ENCODE data around the gene SNED1. TPM values are rescaled to one million over a fixed set of nuclear protein-coding genes. Genes with fewer than 3 reads are reported as not detected.

The SNED1 gene
- total RNA-seq, 1 experiment from 2014 or later, result 2.8 TPM

GRCh38 chr2:240960309-240960970 is 38.0 kb upstream of the SNED1 start:
- no peak overlapping the region for H3K27ac ChIP-seq
- ChIA-PET CTCF (no interaction called here), POLR2A (ENCODE audit: unreplicated experiment) (no interaction called here)
- H3K9me3 ChIP-seq (ENCODE audit: insufficient read depth, low read depth), result no peaks in the 10 kb centered on the region
- H3K4me2 ChIP-seq, result no peak overlapping the region
- H3K27me3 ChIP-seq (ENCODE audit: insufficient read depth, low read depth), result peaks cover 58% of the 10 kb centered on the region
- no peaks in the 10 kb centered on the region for H4K20me1 ChIP-seq (ENCODE audit: insufficient read depth)
- TF ChIP-seq EZH2 (IDR thresholded peaks at IDR 0.05; ENCODE audit: low read depth) (no peak), CTCF (conservative IDR thresholded peaks at IDR 0.05) (no peak)
- no peaks in the 10 kb centered on the region for H3K79me2 ChIP-seq (ENCODE audit: low read depth)
- BruUV-seq (replicated peaks), result no TSS peak
- no peaks in the 10 kb centered on the region for H3K36me3 ChIP-seq (ENCODE audit: low read depth)
- DNase-seq, result no peak
- H3F3A ChIP-seq (ENCODE audit: insufficient read depth, low read depth), result no peaks in the 10 kb centered on the region
- intact Hi-C loops (cut with micrococcal nuclease; ENCODE audit: unreplicated experiment), result no loop called here
- H3K4me1 ChIP-seq (replicated peaks; ENCODE audit: insufficient read depth), result no peaks in the 10 kb centered on the region
- H3K9me2 ChIP-seq (ENCODE audit: insufficient read depth), result no peaks in the 10 kb centered on the region
- no peak overlapping the region for H2AFZ ChIP-seq
- no peak overlapping the region for H3K4me3 ChIP-seq

- H4K20me1 ChIP-seq (ENCODE audit: insufficient read depth), result no peaks in the 10 kb centered on the region
- DNase-seq, result no peak
- no peaks in the 10 kb centered on the region for H3K4me1 ChIP-seq (replicated peaks; ENCODE audit: insufficient read depth)
- no peak overlapping the region for H3K4me2 ChIP-seq
- intact Hi-C loops (cut with micrococcal nuclease; ENCODE audit: unreplicated experiment), result no loop called here
- no peak overlapping the region for H3K27ac ChIP-seq
- CTCF ChIA-PET, result interaction anchor here (0.6 kb wide), 1 partner anchor 829 kb away, joined by 6 read pairs; no protein-coding TSS in a partner anchor
- no peaks in the 10 kb centered on the region for H3K79me2 ChIP-seq (ENCODE audit: low read depth)
- POLR2A ChIA-PET (ENCODE audit: unreplicated experiment), result no interaction called here
- H2AFZ ChIP-seq, result no peak overlapping the region
- H3K9me2 ChIP-seq (ENCODE audit: insufficient read depth), result no peaks in the 10 kb centered on the region
- BruUV-seq (replicated peaks), result no TSS peak
- H3K4me3 ChIP-seq, result no peak overlapping the region
- TF ChIP-seq EZH2 (IDR thresholded peaks at IDR 0.05; ENCODE audit: low read depth) (no peak), CTCF (conservative IDR thresholded peaks at IDR 0.05) (no peak)
- H3K9me3 ChIP-seq (ENCODE audit: insufficient read depth, low read depth), result no peaks in the 10 kb centered on the region
- peaks cover 50% of the 10 kb centered on the region for H3K27me3 ChIP-seq (ENCODE audit: insufficient read depth, low read depth)
- H3F3A ChIP-seq (ENCODE audit: insufficient read depth, low read depth), result no peaks in the 10 kb centered on the region
- no peaks in the 10 kb centered on the region for H3K36me3 ChIP-seq (ENCODE audit: low read depth)
Observed at GRCh38 chr2:240960971-240961876, 37.2 kb upstream of the SNED1 start.

DNA sequence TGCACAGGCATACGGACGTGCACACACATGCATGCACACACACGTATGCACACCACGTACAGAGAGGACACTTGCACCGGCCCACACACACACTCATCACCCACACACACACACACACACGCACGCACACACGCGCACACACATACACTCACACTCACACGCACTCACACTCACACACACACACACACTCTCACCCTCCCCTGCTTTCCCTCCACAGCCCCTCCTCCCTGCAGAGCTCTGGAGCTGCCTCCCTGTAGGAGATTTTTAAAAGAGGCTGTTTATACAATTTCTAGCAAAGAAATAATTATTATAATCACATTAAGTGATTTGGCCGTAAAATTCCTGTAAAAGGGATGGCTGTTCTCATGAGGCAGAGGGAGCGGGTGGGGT is 36.5 kb upstream of the SNED1 start:
- Histone ChIP-seq H3K9me3 (ENCODE audit: insufficient read depth, low read depth) (no peaks in the 10 kb centered on the region), H3K27ac (no peak overlapping the region), H3F3A (ENCODE audit: insufficient read depth, low read depth) (no peaks in the 10 kb centered on the region), H3K4me1 (replicated peaks; ENCODE audit: insufficient read depth) (no peaks in the 10 kb centered on the region), H3K79me2 (ENCODE audit: low read depth) (no peaks in the 10 kb centered on the region), H3K4me2 (no peak overlapping the region), H3K4me3 (no peak overlapping the region), H4K20me1 (ENCODE audit: insufficient read depth) (no peaks in the 10 kb centered on the region), H3K27me3 (ENCODE audit: insufficient read depth, low read depth) (peaks cover 43% of the 10 kb centered on the region), H3K9me2 (ENCODE audit: insufficient read depth) (no peaks in the 10 kb centered on the region), H2AFZ (no peak overlapping the region), H3K36me3 (ENCODE audit: low read depth) (no peaks in the 10 kb centered on the region)
- intact Hi-C loops (cut with micrococcal nuclease; ENCODE audit: unreplicated experiment), result no loop called here
- DNase-seq, result no peak
- BruUV-seq (replicated peaks), result no TSS peak
- POLR2A ChIA-PET (ENCODE audit: unreplicated experiment), result no interaction called here
- CTCF ChIA-PET, result interaction anchor here (0.6 kb wide), 1 partner anchor 829 kb away, joined by 6 read pairs; no protein-coding TSS in a partner anchor
- no peak for TF ChIP-seq CTCF (conservative IDR thresholded peaks at IDR 0.05)
- no peak for TF ChIP-seq EZH2 (IDR thresholded peaks at IDR 0.05; ENCODE audit: low read depth)

Measured in PC-9 (cell line).